CD4-positive, CD25-positive, alpha-beta regulatory T cell (primary cell): ENCODE results near the gene RIC8B. TPM values are rescaled to one million over a fixed set of nuclear protein-coding genes. Genes with fewer than 3 reads are reported as not detected.

Experiments used
- ATAC-seq, 2 donors: fragments of 150-1000 bp; cut with Tn5 transposase; one replicate each; pipeline ENCODE4 v1.10.0; 2021; ENCODE audit warnings: low read depth in 2 of 2, moderate number of reproducible peaks in 2 of 2, moderate library complexity in 1 of 2
- DNase-seq, 3 donors: peaks; one replicate each; pipeline versions ENCODE4 v3.0.0 to v3.0.0-alpha.2; 2012 to 2022; ENCODE audit warnings: mixed read lengths in 1 of 3
- H3K27ac ChIP-seq: one replicate; pipeline ENCODE4 v1.7.0; 2013; ENCODE audit warnings: mild to moderate bottlenecking, low read length; ENCODE audit not compliant: insufficient read depth, poor library complexity, severe bottlenecking
- H3K27me3 ChIP-seq: one replicate; pipeline ENCODE4 v1.7.0; 2013; ENCODE audit warnings: low read length; ENCODE audit not compliant: control insufficient read depth, insufficient read depth
- H3K36me3 ChIP-seq: one replicate; pipeline ENCODE4 v1.7.0; 2013; ENCODE audit warnings: mild to moderate bottlenecking, low read length, moderate library complexity; ENCODE audit not compliant: control insufficient read depth, insufficient read depth
- H3K4me1 ChIP-seq: 2 replicates; pipeline ENCODE4 v1.7.0; 2013; ENCODE audit warnings: mild to moderate bottlenecking, low read length; ENCODE audit not compliant: insufficient read depth, control insufficient read depth, poor library complexity, severe bottlenecking
- H3K4me3 ChIP-seq: one replicate; pipeline ENCODE4 v1.7.0; 2013; ENCODE audit warnings: low read depth, mild to moderate bottlenecking, low read length, moderate library complexity
- H3K9me3 ChIP-seq, 2 experiments: 1 replicate in 1 of 2; 2 replicates in 1 of 2; pipeline ENCODE4 v1.7.0; 2013; ENCODE audit warnings: low read length in 2 of 2, mild to moderate bottlenecking in 1 of 2, moderate library complexity in 1 of 2; ENCODE audit not compliant: control insufficient read depth in 2 of 2
- H3K27ac Mint-ChIP-seq, 3 donors: one replicate each; pipeline ENCODE4 v1.8.0; 2020 to 2022; ENCODE audit warnings: mild to moderate bottlenecking in 3 of 3, mixed read lengths in 3 of 3, moderate library complexity in 2 of 3
- H3K27me3 Mint-ChIP-seq: one replicate; pipeline ENCODE4 v1.8.0; 2022; ENCODE audit warnings: mild to moderate bottlenecking, mixed read lengths
- H3K36me3 Mint-ChIP-seq: one replicate; pipeline ENCODE4 v1.8.0; 2020; ENCODE audit warnings: mixed read lengths
- H3K4me1 Mint-ChIP-seq, 4 donors: one replicate each; pipeline ENCODE4 v1.8.0; 2020 to 2022; ENCODE audit warnings: mixed read lengths in 4 of 4, mild to moderate bottlenecking in 1 of 4
- H3K4me3 Mint-ChIP-seq, 4 donors: one replicate each; pipeline ENCODE4 v1.8.0; 2020 to 2022; ENCODE audit warnings: mild to moderate bottlenecking in 4 of 4, mixed read lengths in 4 of 4, moderate library complexity in 3 of 4
- H3K9me3 Mint-ChIP-seq, 7 donors: one replicate each; pipeline ENCODE4 v1.8.0; 2020 to 2022; ENCODE audit warnings: mixed read lengths in 7 of 7, mild to moderate bottlenecking in 3 of 7, moderate library complexity in 2 of 7
- polyA plus RNA-seq, 4 donors: library from polyadenylated mRNA; unstranded; fragments of 300-500 nt; fragmentation: Illumina TruSeq; gene quantifications; one replicate each; pipeline ENCODE4 v1.2.3, GENCODE V29; 2021
- total RNA-seq: library from RNA; stranded (reverse); gene quantifications from one replicate; pipeline ENCODE4 v1.2.3, GENCODE V29; 2022

Gene RIC8B
- total and polyA plus RNA-seq, 5 donors from 2014 or later: 5.2 to 16.0 (median 5.5) TPM

DNA sequence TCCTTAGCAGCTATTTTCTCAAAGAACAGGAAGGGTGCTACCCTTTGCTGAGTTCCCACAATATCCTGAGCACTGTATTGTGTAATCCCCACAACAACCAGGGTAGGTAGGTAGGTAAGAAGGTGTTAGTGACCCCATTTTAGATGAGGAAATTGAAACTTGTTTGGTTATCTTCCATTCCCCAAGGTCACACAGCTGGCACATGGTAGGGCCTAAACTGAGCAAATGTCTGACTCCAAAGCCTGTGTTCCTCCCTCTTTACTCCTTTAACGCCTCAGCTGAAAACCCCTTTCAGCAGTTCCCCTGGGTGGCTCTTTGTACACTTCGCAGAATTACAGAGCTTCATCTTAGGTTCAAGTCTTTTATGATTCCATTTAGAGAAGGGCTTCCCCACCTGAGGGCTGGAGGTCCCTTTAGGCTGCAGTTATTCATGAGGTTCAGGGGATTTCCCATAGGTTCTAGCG lies 26.5 kb upstream of the RIC8B start:
- Mint-ChIP-seq H3K4me3 (peak overlapping the region in 2 of 4 donors; percentile 42 to 69), H3K27ac (peak overlapping the region; percentile 86 to 96 (median 94)), H3K9me3 (peaks cover 0 to 2% (median 0%) of the 10 kb centered on the region in 7 donors), H3K4me1 (peaks cover 6 to 34% (median 19%) of the 10 kb centered on the region in 4 donors), H3K36me3 (no peaks in the 10 kb centered on the region), H3K27me3 (peaks cover under 1% of the 10 kb centered on the region)
- peak overlapping the region; percentile 62 for H3K4me3 ChIP-seq
- peaks cover 4% of the 10 kb centered on the region for H3K27me3 ChIP-seq
- no peaks in the 10 kb centered on the region for H3K36me3 ChIP-seq
- H3K9me3 ChIP-seq: no peaks in the 10 kb centered on the region
- peaks cover 11% of the 10 kb centered on the region for H3K4me1 ChIP-seq
- ATAC-seq (peak; percentile 77 to 84), DNase-seq (peak in 2 of 3 donors; percentile 48 to 78)
- H3K27ac ChIP-seq: peak overlapping the region; percentile 63

DNA sequence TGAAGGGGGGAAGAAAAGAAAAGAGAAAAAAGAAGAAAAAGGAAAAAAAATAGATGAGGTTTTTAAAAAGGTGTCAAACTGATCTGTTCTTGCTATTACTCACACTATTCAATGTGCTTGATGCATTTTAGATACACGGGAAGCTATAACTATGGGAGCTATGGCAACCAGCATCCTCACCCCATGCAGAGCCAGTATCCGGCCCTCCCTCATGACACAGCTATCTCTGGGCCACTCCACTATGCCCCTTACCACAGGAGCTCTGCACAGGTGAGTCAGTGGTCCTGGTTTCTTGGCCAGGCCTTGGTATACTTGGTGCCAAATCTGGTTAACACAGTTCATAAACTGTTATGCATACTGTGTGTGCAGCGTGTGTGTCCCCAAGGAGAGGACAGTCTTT lies 24.0 kb upstream of the RIC8B start:
- Mint-ChIP-seq H3K4me1 (peaks cover 14 to 50% (median 34%) of the 10 kb centered on the region in 4 donors), H3K27ac (peak overlapping the region in 1 of 3 donors; percentile 47), H3K4me3 (no peak overlapping the region), H3K9me3 (peaks cover 0 to 2% (median 0%) of the 10 kb centered on the region in 7 donors), H3K27me3 (no peaks in the 10 kb centered on the region), H3K36me3 (no peaks in the 10 kb centered on the region)
- H3K36me3 ChIP-seq: no peaks in the 10 kb centered on the region
- H3K27ac ChIP-seq: no peak overlapping the region
- H3K9me3 ChIP-seq: no peaks in the 10 kb centered on the region
- ATAC-seq: no peak
- peaks cover 24% of the 10 kb centered on the region for H3K4me1 ChIP-seq
- H3K4me3 ChIP-seq: no peak overlapping the region
- no peaks in the 10 kb centered on the region for H3K27me3 ChIP-seq
- DNase-seq: no peak

DNA sequence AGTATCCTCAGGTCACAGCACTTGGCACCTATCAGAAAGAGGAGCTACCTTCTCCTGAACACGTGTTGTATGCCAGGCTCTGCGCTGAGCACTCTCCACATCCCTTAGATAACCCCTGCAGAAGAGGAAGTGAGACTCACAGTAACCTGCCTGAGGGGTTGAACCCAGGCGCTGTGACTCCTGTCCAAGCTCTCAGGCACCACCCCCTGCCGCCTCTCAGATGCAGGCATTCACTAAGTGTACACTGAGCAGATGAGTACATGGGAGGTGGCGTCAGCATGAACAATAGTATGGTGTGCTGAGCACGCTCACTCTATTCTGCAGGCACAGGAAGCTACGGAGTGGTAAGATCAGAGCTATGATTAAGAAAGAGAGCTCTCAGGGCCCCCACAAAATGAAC lies 21.0 kb upstream of the RIC8B start:
- Histone ChIP-seq H3K36me3 (no peaks in the 10 kb centered on the region), H3K4me3 (peak overlapping the region; percentile 43), H3K27me3 (no peaks in the 10 kb centered on the region), H3K4me1 (peaks cover 16% of the 10 kb centered on the region), H3K27ac (peak overlapping the region; percentile 24), H3K9me3 (no peaks in the 10 kb centered on the region)
- H3K27ac Mint-ChIP-seq: peak overlapping the region; percentile 79 to 90 (median 87)
- peak overlapping the region; percentile 24 to 64 (median 55) for H3K4me3 Mint-ChIP-seq
- peak; percentile 97 to 98 for ATAC-seq
- H3K9me3 Mint-ChIP-seq: peaks cover 0 to 2% (median 0%) of the 10 kb centered on the region in 7 donors
- H3K27me3 Mint-ChIP-seq: no peaks in the 10 kb centered on the region
- peaks cover 8 to 34% (median 19%) of the 10 kb centered on the region in 4 donors for H3K4me1 Mint-ChIP-seq
- peak in 2 of 3 donors; percentile 37 to 83 for DNase-seq
- no peaks in the 10 kb centered on the region for H3K36me3 Mint-ChIP-seq

DNA sequence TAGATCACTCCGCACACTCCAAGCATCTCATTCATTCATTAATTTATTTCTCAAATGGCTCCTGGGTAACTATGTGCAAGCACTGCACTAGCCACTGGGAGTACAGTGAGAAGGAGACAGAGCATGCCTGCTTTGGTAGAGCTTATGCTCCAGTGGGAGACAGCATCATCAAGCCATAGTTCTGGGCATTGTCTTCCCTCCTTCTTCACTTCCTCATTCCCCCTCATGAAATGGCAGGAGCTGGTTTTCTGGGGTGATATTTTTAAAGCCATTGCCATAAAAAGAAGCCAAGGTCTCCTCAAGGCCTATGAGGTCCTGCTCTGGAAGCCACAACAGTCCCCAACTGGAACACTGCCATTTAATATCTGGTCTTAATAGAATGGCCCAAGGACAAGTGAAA lies 20.2 kb upstream of the RIC8B start:
- no peaks in the 10 kb centered on the region for H3K36me3 Mint-ChIP-seq
- Histone ChIP-seq H3K4me1 (peaks cover 15% of the 10 kb centered on the region), H3K9me3 (no peaks in the 10 kb centered on the region), H3K27ac (no peak overlapping the region), H3K4me3 (no peak overlapping the region), H3K36me3 (no peaks in the 10 kb centered on the region), H3K27me3 (no peaks in the 10 kb centered on the region)
- H3K4me1 Mint-ChIP-seq: peaks cover 11 to 38% (median 17%) of the 10 kb centered on the region in 4 donors
- H3K27me3 Mint-ChIP-seq: no peaks in the 10 kb centered on the region
- DNase-seq (no peak), ATAC-seq (no peak)
- H3K27ac Mint-ChIP-seq: peak overlapping the region in 1 of 3 donors; percentile 79
- no peak overlapping the region for H3K4me3 Mint-ChIP-seq
- H3K9me3 Mint-ChIP-seq: peaks cover 0 to 2% (median 0%) of the 10 kb centered on the region in 7 donors

DNA sequence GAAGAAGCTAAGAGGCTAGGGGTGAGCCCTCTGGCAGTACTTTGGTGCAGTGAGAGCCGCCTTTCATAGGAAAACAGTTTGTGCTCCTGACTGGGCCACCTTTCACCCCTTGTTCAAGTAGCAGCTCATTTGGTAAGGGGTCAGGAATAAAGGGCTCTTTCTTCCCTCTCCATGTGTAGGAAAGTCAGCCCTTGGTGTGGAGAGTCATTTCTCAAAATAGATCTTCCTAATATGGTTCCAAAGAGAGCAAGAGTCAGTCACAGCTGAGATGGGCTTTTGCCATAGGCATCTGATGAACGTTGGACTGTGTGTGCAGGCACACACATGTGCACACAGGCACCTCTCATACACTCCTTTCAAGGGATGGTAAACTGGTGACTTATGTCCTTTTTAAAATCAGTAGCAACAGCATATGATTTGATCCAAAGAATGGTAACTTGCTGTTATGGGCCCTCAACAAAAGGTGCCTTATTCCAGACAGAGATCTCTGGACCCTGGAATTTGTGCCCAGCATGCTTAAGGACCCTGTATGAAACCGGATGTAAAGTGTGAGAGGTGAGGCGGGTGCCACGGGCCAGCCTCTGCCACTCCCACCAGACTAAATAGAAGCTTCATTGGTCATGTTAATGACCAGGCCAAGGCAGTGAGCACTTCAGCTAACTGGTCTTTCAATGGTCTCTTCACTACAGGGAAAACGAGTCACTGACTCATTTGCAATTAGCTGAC lies 16.7 kb upstream of the RIC8B start:
- Histone ChIP-seq H3K27ac (no peak overlapping the region), H3K36me3 (no peaks in the 10 kb centered on the region), H3K4me3 (no peak overlapping the region), H3K9me3 (no peaks in the 10 kb centered on the region), H3K27me3 (no peaks in the 10 kb centered on the region), H3K4me1 (peaks cover 27% of the 10 kb centered on the region)
- DNase-seq: no peak
- Mint-ChIP-seq H3K4me3 (no peak overlapping the region), H3K36me3 (no peaks in the 10 kb centered on the region), H3K27ac (peak overlapping the region in 2 of 3 donors; percentile 38 to 89), H3K4me1 (peaks cover 20 to 48% (median 33%) of the 10 kb centered on the region in 4 donors), H3K9me3 (peaks cover 0 to 2% (median 0%) of the 10 kb centered on the region in 7 donors), H3K27me3 (no peaks in the 10 kb centered on the region)
- ATAC-seq: no peak

DNA sequence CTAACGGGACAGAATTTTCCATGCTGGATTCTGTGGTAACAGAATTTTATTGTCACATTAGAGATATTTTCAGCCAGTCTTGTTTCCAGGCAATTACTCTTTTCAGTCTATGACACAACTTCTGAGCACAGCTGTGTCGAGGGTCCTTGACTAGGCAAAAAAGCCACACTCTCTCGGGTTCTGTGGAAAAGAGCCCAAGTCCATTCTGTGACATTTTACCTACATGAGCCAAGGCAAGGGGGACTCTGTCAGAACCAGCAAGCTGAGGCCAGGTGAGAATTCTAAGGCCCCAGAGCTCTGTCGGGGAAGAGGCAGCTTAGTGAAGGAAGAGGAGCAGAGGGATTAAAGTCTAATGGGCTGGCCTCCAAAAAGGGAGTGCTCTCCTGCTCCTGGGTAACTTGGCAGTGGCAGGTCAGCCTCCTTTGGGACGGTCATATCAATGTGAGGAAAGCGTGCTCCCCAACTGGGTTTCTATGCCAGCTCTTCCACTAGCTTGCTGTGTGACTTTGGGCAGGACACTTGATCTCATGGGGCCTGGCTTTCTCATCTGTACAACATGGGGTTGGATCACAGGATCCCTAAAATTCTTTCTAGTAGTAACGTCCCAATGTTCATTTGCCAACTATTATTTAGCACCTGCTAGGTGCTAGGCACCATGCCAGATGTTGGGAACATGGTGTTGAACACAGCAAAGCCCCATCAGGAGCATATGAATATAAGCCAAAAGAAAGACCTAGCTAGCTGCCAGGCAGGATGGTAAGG lies 16.0 kb upstream of the RIC8B start:
- no peaks in the 10 kb centered on the region for H3K27me3 Mint-ChIP-seq
- ATAC-seq: no peak
- no peak for DNase-seq
- H3K36me3 ChIP-seq: no peaks in the 10 kb centered on the region
- no peak overlapping the region for H3K27ac ChIP-seq
- peaks cover 16 to 40% (median 27%) of the 10 kb centered on the region in 4 donors for H3K4me1 Mint-ChIP-seq
- no peaks in the 10 kb centered on the region for H3K36me3 Mint-ChIP-seq
- no peak overlapping the region for H3K4me3 ChIP-seq
- H3K9me3 ChIP-seq: no peaks in the 10 kb centered on the region
- peak overlapping the region; percentile 16 to 91 (median 89) for H3K27ac Mint-ChIP-seq
- H3K27me3 ChIP-seq: no peaks in the 10 kb centered on the region
- H3K9me3 Mint-ChIP-seq: no peaks in the 10 kb centered on the region
- H3K4me1 ChIP-seq: peaks cover 20% of the 10 kb centered on the region
- H3K4me3 Mint-ChIP-seq: peak overlapping the region; percentile 19 to 61 (median 38)

DNA sequence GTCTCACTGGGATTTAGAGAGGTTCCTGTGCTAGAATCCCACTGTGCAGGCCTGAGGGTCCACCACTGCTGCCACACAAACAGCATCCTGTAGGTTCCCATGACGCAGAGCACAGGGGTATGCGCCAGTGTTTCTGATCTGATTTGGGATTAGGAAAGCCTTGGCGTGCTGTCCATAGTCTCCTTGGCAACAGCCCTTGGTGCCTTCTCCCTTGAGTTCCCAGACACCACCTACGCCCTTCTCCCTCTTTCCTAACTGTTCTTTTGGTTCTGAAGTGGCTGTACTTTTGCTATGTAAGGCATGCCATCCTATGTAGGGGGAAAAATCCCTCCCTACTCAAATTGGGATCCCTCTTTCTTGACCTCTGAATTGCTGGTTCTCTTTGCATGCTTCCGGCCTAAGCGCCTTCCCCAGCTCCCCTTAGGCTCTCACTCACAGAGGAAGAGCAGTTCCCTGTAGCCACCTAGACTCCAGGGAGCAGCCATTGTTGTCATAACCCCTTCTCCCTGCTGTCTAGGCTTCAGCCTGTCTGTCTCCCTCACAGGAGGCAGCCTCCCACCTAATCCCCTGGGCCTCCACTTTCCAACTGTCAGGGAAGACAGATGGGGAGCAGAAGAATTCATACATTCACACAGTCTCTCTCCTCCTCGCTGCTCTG lies 14.8 kb upstream of the RIC8B start:
- Histone ChIP-seq H3K27ac (peak overlapping the region; percentile 66), H3K4me3 (peak overlapping the region; percentile 65), H3K9me3 (no peaks in the 10 kb centered on the region), H3K4me1 (peaks cover 12% of the 10 kb centered on the region), H3K36me3 (no peaks in the 10 kb centered on the region), H3K27me3 (no peaks in the 10 kb centered on the region)
- Mint-ChIP-seq H3K4me3 (peak overlapping the region; percentile 58 to 88 (median 73)), H3K27ac (peak overlapping the region; percentile 90 to 95 (median 91)), H3K9me3 (no peaks in the 10 kb centered on the region), H3K27me3 (no peaks in the 10 kb centered on the region), H3K36me3 (no peaks in the 10 kb centered on the region), H3K4me1 (peaks cover 12 to 29% (median 18%) of the 10 kb centered on the region in 4 donors)
- DNase-seq: no peak
- peak in 1 of 2 donors; percentile 11 for ATAC-seq
